Right lobe of liver (tissue), 4 donors: Measurements from ENCODE around the gene OR6A2.

ENCODE experiments used
- POLR2A ChIP-seq: fragments of 450-650 bp; IDR thresholded peaks from one replicate; pipeline ENCODE4 v1.6.1; 2017; ENCODE audit warnings: antibody characterized with exemption, mild to moderate bottlenecking
- TF ChIP-seq, protein P1 (sequence below), 4 donors: fragments of 200-600 bp in 3 of 4; fragments of 450-650 bp in 1 of 4; IDR thresholded peaks; one replicate each; pipeline versions ENCODE4 v1.5.1 to v1.8.0; 2016 to 2022; ENCODE audit warnings: antibody characterized with exemption in 4 of 4, mild to moderate bottlenecking in 2 of 4
- donor health status: DM: no; HTN: no; CAD: no.
- donor health status: DM: no; HTN: no; CAD: no.
- donor health status: DM: no; HTN: yes; CAD: no.

DNA sequence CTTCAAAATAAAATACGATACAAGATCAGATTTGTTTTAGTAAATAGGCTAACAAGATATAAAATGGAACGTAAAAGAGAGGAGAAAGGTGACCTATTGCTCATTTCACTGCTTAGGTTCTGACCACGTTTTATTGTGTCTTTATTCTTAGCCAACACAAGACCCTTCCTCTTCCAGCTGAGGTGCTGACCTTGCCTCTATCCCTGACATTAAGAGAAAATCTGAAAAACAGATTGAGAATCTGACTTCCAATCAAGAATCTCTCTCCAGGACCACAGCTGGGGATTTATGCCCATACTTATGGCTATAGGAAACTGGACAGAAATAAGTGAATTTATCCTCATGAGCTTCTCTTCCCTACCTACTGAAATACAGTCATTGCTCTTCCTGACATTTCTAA lies 45.9 kb upstream of the OR6A2 start, which contains the start of gene OR10A5:
- TF ChIP-seq, protein P1, sequence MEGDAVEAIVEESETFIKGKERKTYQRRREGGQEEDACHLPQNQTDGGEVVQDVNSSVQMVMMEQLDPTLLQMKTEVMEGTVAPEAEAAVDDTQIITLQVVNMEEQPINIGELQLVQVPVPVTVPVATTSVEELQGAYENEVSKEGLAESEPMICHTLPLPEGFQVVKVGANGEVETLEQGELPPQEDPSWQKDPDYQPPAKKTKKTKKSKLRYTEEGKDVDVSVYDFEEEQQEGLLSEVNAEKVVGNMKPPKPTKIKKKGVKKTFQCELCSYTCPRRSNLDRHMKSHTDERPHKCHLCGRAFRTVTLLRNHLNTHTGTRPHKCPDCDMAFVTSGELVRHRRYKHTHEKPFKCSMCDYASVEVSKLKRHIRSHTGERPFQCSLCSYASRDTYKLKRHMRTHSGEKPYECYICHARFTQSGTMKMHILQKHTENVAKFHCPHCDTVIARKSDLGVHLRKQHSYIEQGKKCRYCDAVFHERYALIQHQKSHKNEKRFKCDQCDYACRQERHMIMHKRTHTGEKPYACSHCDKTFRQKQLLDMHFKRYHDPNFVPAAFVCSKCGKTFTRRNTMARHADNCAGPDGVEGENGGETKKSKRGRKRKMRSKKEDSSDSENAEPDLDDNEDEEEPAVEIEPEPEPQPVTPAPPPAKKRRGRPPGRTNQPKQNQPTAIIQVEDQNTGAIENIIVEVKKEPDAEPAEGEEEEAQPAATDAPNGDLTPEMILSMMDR (IDR thresholded peaks at IDR 0.05) = no peak
- TF ChIP-seq POLR2A = no peak
